Uterus (tissue), 2 donors: ENCODE data around the gene LRCH4.

Source experiments
- CTCF ChIP-seq, 4 experiments: fragments of 200-600 bp in 2 of 4; fragments of 450-650 bp in 2 of 4; sonication (generic) in 2 of 4; IDR thresholded peaks; one replicate each; pipeline ENCODE4 v1.5.1; 2016 to 2019; ENCODE audit warnings: antibody characterized with exemption in 4 of 4, mild to moderate bottlenecking in 2 of 4, moderate library complexity in 1 of 4
- POLR2A ChIP-seq, 2 donors: fragments of 450-650 bp; IDR thresholded peaks; one replicate each; pipeline ENCODE4 v1.6.1; 2016; ENCODE audit warnings: antibody characterized with exemption in 2 of 2, mild to moderate bottlenecking in 1 of 2, moderate library complexity in 1 of 2

- TF ChIP-seq POLR2A (IDR thresholded peaks at IDR 0.05) (no peak), CTCF (IDR thresholded peaks at IDR 0.05) (no peak)
These were observed 53.5 kb downstream of the LRCH4 start for GRCh38 chr7:100532165-100533022.
